OCI-LY3 (cell line): Measurements from ENCODE around the gene TUBB.

Experiments
- CTCF ChIP-seq: fragments of 200-600, 300-600 bp; sonication (generic); IDR thresholded peaks from 2 replicates; pipeline ENCODE4 v1.5.1; 2014; ENCODE audit warnings: antibody characterized with exemption, low read length, low read depth
- EZH2phosphoT487 ChIP-seq: fragments of 200-600 bp; shearing (Covaris generic); IDR thresholded peaks from 2 replicates; pipeline ENCODE4 v1.6.1; 2018; ENCODE audit warnings: antibody characterized with exemption, mixed run types, low read depth

- TF ChIP-seq CTCF (no peak), EZH2phosphoT487 (no peak)
Observed at GRCh38 chr6:30720738-30721197, 616 bp downstream of the TUBB start.
